Amniotic stem cell (primary cell): Measurements from ENCODE around the gene AGAP2.
"Not testable (repeated sequence)": the region's sequence is repeated elsewhere in the genome, so short reads cannot be mapped to it uniquely, and the experiment has no call there.

ENCODE experiments used
- DNase-seq: peaks from one replicate; lab custom pipeline; 2025; lab: John Stamatoyannopoulos, UW

The AGAP2 gene

GRCh38 chr12:57722716-57723629, 15.6 kb downstream of the AGAP2 start:
- DNase-seq = no peak

GRCh38 chr12:57721846-57722608, 16.5 kb downstream of the AGAP2 start:
- not testable (repeated sequence) for DNase-seq

- no peak for DNase-seq
Observed at GRCh38 chr12:57720606-57721595, 17.6 kb downstream of the AGAP2 start.

- DNase-seq = no peak
Observed at GRCh38 chr12:57719777-57720605, 18.6 kb downstream of the AGAP2 start.

GRCh38 chr12:57718641-57719528, 19.7 kb downstream of the AGAP2 start:
- DNase-seq = no peak

- no peak for DNase-seq
Observed at GRCh38 chr12:57717846-57718640, 20.5 kb downstream of the AGAP2 start.

- DNase-seq = no peak
Observed at GRCh38 chr12:57717131-57717530, 21.4 kb downstream of the AGAP2 start.

- no peak for DNase-seq
Observed at GRCh38 chr12:57716305-57716704, 22.2 kb downstream of the AGAP2 start.

GRCh38 chr12:57715786-57716185, 22.8 kb downstream of the AGAP2 start:
- DNase-seq = no peak

- DNase-seq = not testable (repeated sequence)
Observed at GRCh38 chr12:57715036-57715748, 23.4 kb downstream of the AGAP2 start.

- DNase-seq = no peak
Observed at GRCh38 chr12:57713209-57713608, 25.3 kb downstream of the AGAP2 start.

GRCh38 chr12:57712701-57713100, 25.8 kb downstream of the AGAP2 start:
- no peak for DNase-seq

- no peak for DNase-seq
Observed at GRCh38 chr12:57708296-57708695, 30.2 kb downstream of the AGAP2 start.

- DNase-seq = no peak
Observed at GRCh38 chr12:57707250-57707649, 31.3 kb downstream of the AGAP2 start.

GRCh38 chr12:57700317-57700716, 38.2 kb downstream of the AGAP2 start:
- DNase-seq = no peak

GRCh38 chr12:57698414-57698813, 40.1 kb downstream of the AGAP2 start:
- no peak for DNase-seq

GRCh38 chr12:57697076-57697475, 41.5 kb downstream of the AGAP2 start:
- DNase-seq = no peak

GRCh38 chr12:57695770-57696432, 42.6 kb downstream of the AGAP2 start:
- DNase-seq = no peak
